Neural cell (in vitro differentiated cells): Measurements from ENCODE around the gene STON2.

Experiments
- EP300 ChIP-seq: fragments of 450-650 bp; conservative IDR thresholded peaks from 2 replicates; pipeline ENCODE4 v1.6.1; 2014; ENCODE audit warnings: antibody characterized with exemption, mild to moderate bottlenecking, moderate library complexity; ENCODE audit not compliant: poor library complexity, severe bottlenecking
- EZH2 ChIP-seq: fragments of 200-600, 300-800 bp; shearing (Covaris generic), sonication (generic); IDR thresholded peaks from 2 replicates; pipeline ENCODE4 v1.6.1; 2014; ENCODE audit warnings: antibody characterized with exemption, low read length, borderline replicate concordance, mild to moderate bottlenecking; ENCODE audit not compliant: insufficient read depth, poor library complexity, severe bottlenecking
- MXI1 ChIP-seq: fragments of 450-650 bp; conservative IDR thresholded peaks from 2 replicates; pipeline ENCODE4 v1.6.1; 2014; ENCODE audit warnings: antibody characterized with exemption, mild to moderate bottlenecking; ENCODE audit not compliant: poor library complexity, severe bottlenecking
- POLR2AphosphoS5 ChIP-seq: IDR thresholded peaks from 2 replicates; pipeline ENCODE4 v1.6.1; 2012
- RAD21 ChIP-seq: fragments of 450-650 bp; conservative IDR thresholded peaks from 2 replicates; pipeline ENCODE4 v1.6.1; 2014; ENCODE audit warnings: antibody characterized with exemption, mild to moderate bottlenecking, moderate library complexity
- SMC3 ChIP-seq: fragments of 450-650 bp; conservative IDR thresholded peaks from 2 replicates; pipeline ENCODE4 v1.6.1; 2014; ENCODE audit warnings: antibody characterized with exemption, mild to moderate bottlenecking, moderate library complexity; ENCODE audit not compliant: poor library complexity
- TAF1 ChIP-seq: IDR thresholded peaks from 2 replicates; pipeline ENCODE4 v1.6.1; 2012; ENCODE audit warnings: low read depth
- TF ChIP-seq, protein P1 (sequence below): fragments of 450-650 bp; IDR thresholded peaks from 2 replicates; pipeline ENCODE4 v1.5.1; 2014; ENCODE audit warnings: antibody characterized with exemption, mild to moderate bottlenecking, moderate library complexity; ENCODE audit not compliant: poor library complexity, severe bottlenecking
- TF ChIP-seq, protein P2 (sequence below): IDR thresholded peaks from 2 replicates; pipeline ENCODE4 v1.6.1; 2012; ENCODE audit warnings: borderline replicate concordance

GRCh38 chr14:81415781-81416180, 15.7 kb upstream of the STON2 start:
- TF ChIP-seq RAD21 (no peak), EP300 (no peak), TAF1 (no peak), EZH2 (no peak), SMC3 (no peak), POLR2AphosphoS5 (no peak), MXI1 (no peak)
- TF ChIP-seq, protein P1, sequence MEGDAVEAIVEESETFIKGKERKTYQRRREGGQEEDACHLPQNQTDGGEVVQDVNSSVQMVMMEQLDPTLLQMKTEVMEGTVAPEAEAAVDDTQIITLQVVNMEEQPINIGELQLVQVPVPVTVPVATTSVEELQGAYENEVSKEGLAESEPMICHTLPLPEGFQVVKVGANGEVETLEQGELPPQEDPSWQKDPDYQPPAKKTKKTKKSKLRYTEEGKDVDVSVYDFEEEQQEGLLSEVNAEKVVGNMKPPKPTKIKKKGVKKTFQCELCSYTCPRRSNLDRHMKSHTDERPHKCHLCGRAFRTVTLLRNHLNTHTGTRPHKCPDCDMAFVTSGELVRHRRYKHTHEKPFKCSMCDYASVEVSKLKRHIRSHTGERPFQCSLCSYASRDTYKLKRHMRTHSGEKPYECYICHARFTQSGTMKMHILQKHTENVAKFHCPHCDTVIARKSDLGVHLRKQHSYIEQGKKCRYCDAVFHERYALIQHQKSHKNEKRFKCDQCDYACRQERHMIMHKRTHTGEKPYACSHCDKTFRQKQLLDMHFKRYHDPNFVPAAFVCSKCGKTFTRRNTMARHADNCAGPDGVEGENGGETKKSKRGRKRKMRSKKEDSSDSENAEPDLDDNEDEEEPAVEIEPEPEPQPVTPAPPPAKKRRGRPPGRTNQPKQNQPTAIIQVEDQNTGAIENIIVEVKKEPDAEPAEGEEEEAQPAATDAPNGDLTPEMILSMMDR = no peak
- TF ChIP-seq, protein P2, sequence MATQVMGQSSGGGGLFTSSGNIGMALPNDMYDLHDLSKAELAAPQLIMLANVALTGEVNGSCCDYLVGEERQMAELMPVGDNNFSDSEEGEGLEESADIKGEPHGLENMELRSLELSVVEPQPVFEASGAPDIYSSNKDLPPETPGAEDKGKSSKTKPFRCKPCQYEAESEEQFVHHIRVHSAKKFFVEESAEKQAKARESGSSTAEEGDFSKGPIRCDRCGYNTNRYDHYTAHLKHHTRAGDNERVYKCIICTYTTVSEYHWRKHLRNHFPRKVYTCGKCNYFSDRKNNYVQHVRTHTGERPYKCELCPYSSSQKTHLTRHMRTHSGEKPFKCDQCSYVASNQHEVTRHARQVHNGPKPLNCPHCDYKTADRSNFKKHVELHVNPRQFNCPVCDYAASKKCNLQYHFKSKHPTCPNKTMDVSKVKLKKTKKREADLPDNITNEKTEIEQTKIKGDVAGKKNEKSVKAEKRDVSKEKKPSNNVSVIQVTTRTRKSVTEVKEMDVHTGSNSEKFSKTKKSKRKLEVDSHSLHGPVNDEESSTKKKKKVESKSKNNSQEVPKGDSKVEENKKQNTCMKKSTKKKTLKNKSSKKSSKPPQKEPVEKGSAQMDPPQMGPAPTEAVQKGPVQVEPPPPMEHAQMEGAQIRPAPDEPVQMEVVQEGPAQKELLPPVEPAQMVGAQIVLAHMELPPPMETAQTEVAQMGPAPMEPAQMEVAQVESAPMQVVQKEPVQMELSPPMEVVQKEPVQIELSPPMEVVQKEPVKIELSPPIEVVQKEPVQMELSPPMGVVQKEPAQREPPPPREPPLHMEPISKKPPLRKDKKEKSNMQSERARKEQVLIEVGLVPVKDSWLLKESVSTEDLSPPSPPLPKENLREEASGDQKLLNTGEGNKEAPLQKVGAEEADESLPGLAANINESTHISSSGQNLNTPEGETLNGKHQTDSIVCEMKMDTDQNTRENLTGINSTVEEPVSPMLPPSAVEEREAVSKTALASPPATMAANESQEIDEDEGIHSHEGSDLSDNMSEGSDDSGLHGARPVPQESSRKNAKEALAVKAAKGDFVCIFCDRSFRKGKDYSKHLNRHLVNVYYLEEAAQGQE = no peak
